ENCODE results near the gene TBC1D14. TPM values are rescaled to one million over a fixed set of nuclear protein-coding genes. Genes with fewer than 3 reads are reported as not detected.

The TBC1D14 gene
- total RNA-seq, 1 experiment from 2014 or later: 36.3 TPM

GRCh38 chr4:7055111-7055989, 145.7 kb downstream of the TBC1D14 start:
- H3K36me3 ChIP-seq (ENCODE audit: control insufficient read depth, insufficient read depth, low read length): peaks cover 2% of the 10 kb centered on the region; the same call in 1 of the 2 replicates
- in situ Hi-C loops (cut with HindIII; ENCODE audit: low pct_unique_long_range_greater_than_20kb, low sequenced_read_pairs) (no loop called here), intact Hi-C loops (cut with micrococcal nuclease; ENCODE audit: unreplicated experiment) (no loop called here)
- TF ChIP-seq TCF7L2 (IDR thresholded peaks at IDR 0.05; ENCODE audit: low read depth, low read length) (no peak), REST (IDR thresholded peaks at IDR 0.05; ENCODE audit: insufficient read depth in 1 of 2, low read depth in 2 of 2, low read length in 1 of 2) (no peak), POLR2AphosphoS5 (IDR thresholded peaks at IDR 0.05; ENCODE audit: low read depth, low read length) (no peak), CTCF (IDR thresholded peaks at IDR 0.05) (no peak), SIN3A (IDR thresholded peaks at IDR 0.05; ENCODE audit: borderline replicate concordance, insufficient read depth, low read depth, low read length) (no peak)
- H3K9me3 ChIP-seq (ENCODE audit: control insufficient read depth, insufficient read depth, low read depth, low read length): no peaks in the 10 kb centered on the region
- ChIA-PET CTCF (no interaction called here), POLR2A (no interaction called here)
- BruUV-seq (replicated peaks): no TSS peak
- no peaks in the 10 kb centered on the region for H3K27me3 ChIP-seq (ENCODE audit: control insufficient read depth, insufficient read depth, low read length)
- ATAC-seq (no peak), DNase-seq (ENCODE audit: low read depth, low spot score) (no peak)
- H3K4me3 ChIP-seq (ENCODE audit: low read depth in 2 of 2, low read length in 2 of 2): no peak overlapping the region
- no peak overlapping the region for H3K27ac ChIP-seq (ENCODE audit: low read length)
- H3K4me1 ChIP-seq (ENCODE audit: control insufficient read depth, insufficient read depth, low read length): peaks cover 3% of the 10 kb centered on the region; the same call in 1 of the 2 replicates

DNA sequence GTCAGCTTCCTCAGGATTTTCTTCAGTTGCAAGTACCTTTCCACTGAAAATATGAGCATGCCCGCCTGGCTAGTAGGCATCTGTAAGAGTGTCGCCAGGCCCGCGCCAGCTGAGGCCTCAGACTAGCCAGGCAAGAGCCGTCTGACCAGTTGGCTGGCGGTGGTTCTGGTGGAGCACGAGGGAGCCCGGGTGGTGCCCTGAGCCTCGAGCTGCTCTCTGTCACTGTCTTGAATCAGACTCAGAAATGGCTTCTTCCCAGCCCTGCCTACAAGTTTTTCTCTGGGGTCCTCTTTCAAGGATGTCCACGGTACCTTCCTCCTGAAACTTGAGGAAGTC, 146.3 kb downstream of the TBC1D14 start:
- POLR2A ChIA-PET: interaction anchor here (0.6 kb wide), 1 partner anchor 28 kb away, joined by 3 read pairs; no protein-coding TSS in a partner anchor
- H3K27me3 ChIP-seq (ENCODE audit: control insufficient read depth, insufficient read depth, low read length): no peaks in the 10 kb centered on the region
- CTCF ChIA-PET: interaction anchor here (0.6 kb wide), 1 partner anchor 13 kb away, joined by 3 read pairs; a partner anchor contains a TSS
- no peaks in the 10 kb centered on the region for H3K9me3 ChIP-seq (ENCODE audit: control insufficient read depth, insufficient read depth, low read depth, low read length)
- TF ChIP-seq POLR2AphosphoS5 (IDR thresholded peaks at IDR 0.05; ENCODE audit: low read depth, low read length): no peak
- TF ChIP-seq REST (IDR thresholded peaks at IDR 0.05; ENCODE audit: insufficient read depth in 1 of 2, low read depth in 2 of 2, low read length in 1 of 2): no peak
- TF ChIP-seq SIN3A (IDR thresholded peaks at IDR 0.05; ENCODE audit: borderline replicate concordance, insufficient read depth, low read depth, low read length): no peak
- TF ChIP-seq CTCF (IDR thresholded peaks at IDR 0.05): no peak
- TF ChIP-seq TCF7L2 (IDR thresholded peaks at IDR 0.05; ENCODE audit: low read depth, low read length): no peak
- DNase-seq (ENCODE audit: low read depth, low spot score) (no peak), ATAC-seq (no peak)
- no TSS peak for BruUV-seq (replicated peaks)
- H3K36me3 ChIP-seq (ENCODE audit: control insufficient read depth, insufficient read depth, low read length): peaks cover 5% of the 10 kb centered on the region
- in situ Hi-C loops (cut with HindIII; ENCODE audit: low pct_unique_long_range_greater_than_20kb, low sequenced_read_pairs) (no loop called here), intact Hi-C loops (cut with micrococcal nuclease; ENCODE audit: unreplicated experiment) (no loop called here)
- no peak overlapping the region for H3K4me3 ChIP-seq (ENCODE audit: low read depth in 2 of 2, low read length in 2 of 2)
- no peaks in the 10 kb centered on the region for H3K4me1 ChIP-seq (ENCODE audit: control insufficient read depth, insufficient read depth, low read length)
- H3K27ac ChIP-seq (ENCODE audit: low read length): no peak overlapping the region
